ENCODE results near the gene TMEM164.

Gene TMEM164

DNA sequence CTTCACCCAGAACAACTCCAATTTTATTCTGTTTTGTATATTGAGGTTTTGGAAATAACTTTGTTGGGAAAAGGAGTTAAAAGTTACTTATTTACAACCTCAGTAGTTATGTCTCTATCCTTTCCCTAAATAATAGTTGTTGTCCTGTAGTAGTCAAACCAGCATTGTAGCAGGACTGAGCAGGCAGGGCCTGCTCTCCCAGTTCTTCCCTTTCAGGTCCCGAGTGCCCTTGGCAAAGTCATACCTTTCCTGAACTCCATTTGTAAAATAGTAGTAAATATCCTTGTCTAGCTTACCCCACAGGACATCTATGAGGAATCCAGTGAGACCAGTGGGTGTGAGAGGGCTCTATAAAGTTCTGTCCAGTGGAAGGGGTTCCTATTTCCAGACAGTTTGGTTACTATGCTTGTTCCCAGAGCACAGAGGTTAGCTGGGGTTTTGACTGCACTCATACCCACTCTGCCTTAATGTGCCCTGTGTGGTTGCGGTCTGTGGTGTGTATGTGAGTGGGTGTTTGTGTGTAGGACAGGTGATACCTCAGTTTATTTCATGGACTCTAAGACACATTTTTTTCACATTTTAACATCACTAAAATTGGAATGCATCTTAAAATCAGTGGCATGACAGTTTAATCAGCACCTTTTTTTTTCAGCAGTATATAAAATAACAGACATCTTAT lies 178.7 kb downstream of the TMEM164 start:
- DNase-seq (ENCODE audit: low read depth) = no peak
- no peak overlapping the region for H3K4me3 ChIP-seq (ENCODE audit: low read length)
- TF ChIP-seq, protein P1, sequence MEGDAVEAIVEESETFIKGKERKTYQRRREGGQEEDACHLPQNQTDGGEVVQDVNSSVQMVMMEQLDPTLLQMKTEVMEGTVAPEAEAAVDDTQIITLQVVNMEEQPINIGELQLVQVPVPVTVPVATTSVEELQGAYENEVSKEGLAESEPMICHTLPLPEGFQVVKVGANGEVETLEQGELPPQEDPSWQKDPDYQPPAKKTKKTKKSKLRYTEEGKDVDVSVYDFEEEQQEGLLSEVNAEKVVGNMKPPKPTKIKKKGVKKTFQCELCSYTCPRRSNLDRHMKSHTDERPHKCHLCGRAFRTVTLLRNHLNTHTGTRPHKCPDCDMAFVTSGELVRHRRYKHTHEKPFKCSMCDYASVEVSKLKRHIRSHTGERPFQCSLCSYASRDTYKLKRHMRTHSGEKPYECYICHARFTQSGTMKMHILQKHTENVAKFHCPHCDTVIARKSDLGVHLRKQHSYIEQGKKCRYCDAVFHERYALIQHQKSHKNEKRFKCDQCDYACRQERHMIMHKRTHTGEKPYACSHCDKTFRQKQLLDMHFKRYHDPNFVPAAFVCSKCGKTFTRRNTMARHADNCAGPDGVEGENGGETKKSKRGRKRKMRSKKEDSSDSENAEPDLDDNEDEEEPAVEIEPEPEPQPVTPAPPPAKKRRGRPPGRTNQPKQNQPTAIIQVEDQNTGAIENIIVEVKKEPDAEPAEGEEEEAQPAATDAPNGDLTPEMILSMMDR (conservative IDR thresholded peaks at IDR 0.05; ENCODE audit: low read length) = no peak

DNA sequence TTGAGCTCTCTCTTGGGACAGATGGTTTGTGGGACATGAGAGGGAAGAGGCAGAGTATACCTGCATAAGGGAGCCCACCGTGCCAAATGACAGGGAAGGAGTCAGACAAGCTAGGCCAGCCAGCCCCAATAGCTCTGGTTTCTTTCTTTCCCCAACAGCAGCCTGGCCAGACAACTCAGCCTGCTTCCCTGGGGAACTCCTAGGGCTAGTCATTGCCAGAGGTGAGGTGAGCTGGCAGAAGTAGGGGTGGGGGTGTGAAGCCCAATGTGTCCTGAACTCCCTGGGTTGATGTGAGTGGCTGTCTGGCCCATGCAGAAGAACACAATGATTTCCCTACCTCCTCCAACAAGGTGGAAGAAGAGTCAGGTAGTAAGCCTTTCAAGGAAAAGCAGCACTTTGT lies 179.4 kb downstream of the TMEM164 start:
- DNase-seq (ENCODE audit: low read depth) = peak; percentile 24
- no peak overlapping the region for H3K4me3 ChIP-seq (ENCODE audit: low read length)
- TF ChIP-seq, protein P1 (conservative IDR thresholded peaks at IDR 0.05; ENCODE audit: low read length) = no peak

DNA sequence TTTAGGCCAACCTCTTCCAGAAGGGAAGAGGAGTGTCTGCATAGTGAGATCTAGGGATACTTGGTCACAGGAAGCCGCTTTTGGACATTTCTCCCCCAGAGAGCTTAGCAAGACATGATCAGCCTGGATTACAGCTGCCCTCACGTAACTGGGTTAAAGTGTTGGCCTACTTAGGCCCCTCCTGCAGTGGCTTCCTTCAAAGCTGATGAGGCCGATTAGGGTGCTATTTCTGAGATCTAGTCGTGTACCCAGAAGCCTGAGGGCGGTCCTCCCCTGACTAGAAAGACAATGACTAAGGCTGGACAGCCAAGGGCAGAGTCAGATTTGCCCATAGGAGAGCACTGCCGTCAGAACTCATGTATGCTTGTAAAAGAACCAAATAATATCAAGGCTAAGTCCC lies 180.0 kb downstream of the TMEM164 start:
- DNase-seq (ENCODE audit: low read depth) = no peak
- TF ChIP-seq, protein P1 (conservative IDR thresholded peaks at IDR 0.05; ENCODE audit: low read length) = no peak
- H3K4me3 ChIP-seq (ENCODE audit: low read length) = no peak overlapping the region

DNA sequence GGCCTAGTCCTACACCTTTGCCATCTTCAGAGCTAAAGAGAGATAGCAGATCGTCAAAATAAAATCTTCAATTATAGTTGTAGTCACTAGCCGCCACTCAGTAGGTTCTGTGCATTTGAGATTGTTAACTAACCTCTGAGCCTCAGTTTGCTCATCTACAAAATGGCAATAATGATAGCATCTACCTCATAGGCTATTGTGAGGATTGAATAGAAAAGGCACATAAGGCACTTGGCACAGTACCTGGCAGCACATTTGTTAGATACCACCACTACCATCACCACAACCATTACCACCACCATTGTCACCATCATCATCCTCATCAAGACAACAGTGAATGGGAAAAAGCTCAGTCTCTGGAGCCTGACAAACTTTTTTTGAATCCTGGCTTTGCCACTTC lies 180.4 kb downstream of the TMEM164 start:
- H3K4me3 ChIP-seq (ENCODE audit: low read length) = no peak overlapping the region
- DNase-seq (ENCODE audit: low read depth) = no peak
- TF ChIP-seq, protein P1 (conservative IDR thresholded peaks at IDR 0.05; ENCODE audit: low read length) = no peak

DNA sequence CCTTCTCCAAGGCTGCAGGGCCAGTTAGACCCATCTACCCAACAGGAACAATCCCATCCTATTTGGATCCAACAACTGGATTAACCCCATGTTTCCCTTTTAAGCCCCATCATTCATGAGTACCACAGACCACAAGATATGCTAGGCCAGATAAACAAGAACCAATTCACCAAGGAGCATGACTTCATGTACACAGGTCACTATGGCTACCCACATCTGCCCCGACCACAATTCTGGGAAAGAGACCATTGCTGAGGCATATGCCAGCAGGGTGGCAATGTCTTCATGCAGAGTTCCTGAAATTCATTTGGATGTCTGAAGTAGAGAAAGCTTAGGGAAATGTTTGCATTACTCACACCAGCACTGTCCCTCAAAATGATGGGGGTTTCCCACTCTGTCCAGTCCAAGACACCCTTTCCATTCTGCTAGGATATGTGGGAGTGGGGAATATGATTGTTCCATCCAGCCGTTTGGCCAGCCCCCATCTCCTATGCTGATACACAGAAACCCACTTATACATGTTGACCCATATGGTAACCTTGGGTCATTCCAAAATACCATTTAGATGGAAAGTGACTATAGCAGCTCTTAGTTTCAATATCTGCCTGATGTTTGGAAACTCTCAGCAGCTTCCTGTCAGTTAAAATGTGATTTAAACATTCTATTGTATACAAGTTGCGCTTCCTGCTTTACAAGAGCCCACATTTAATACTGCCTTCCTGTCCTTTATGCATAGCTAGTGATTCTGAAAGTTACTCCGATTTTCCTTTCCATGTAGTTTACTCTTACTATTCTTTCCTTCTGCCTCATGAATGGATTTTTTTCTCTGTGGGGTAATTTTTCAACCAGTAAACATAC lies 186.0 kb downstream of the TMEM164 start:
- peak; percentile 16 for DNase-seq (ENCODE audit: low read depth)
- H3K4me3 ChIP-seq (ENCODE audit: low read length) = no peak overlapping the region
- TF ChIP-seq, protein P1 (conservative IDR thresholded peaks at IDR 0.05; ENCODE audit: low read length) = no peak

DNA sequence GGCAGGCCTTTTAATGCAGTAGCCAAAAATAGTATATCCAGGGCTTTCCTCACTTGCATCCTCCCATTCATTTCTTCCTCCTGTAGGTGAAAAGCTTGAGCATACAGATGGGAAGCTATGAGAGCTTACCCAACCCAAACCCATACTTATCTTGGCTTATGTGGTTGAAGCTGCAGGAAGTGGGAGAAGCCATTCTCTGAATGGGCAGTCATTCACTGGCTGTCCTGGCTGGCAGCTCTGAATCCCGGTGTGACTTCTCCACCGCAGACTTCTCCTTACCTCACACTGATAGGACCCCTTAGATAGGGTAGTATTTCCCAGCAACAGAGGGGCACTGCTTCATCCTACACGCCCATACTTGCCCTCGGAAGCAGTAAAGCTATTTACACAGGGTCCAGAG lies 189.6 kb downstream of the TMEM164 start:
- no peak for DNase-seq (ENCODE audit: low read depth)
- TF ChIP-seq, protein P1 (conservative IDR thresholded peaks at IDR 0.05; ENCODE audit: low read length) = no peak
- no peak overlapping the region for H3K4me3 ChIP-seq (ENCODE audit: low read length)

DNA sequence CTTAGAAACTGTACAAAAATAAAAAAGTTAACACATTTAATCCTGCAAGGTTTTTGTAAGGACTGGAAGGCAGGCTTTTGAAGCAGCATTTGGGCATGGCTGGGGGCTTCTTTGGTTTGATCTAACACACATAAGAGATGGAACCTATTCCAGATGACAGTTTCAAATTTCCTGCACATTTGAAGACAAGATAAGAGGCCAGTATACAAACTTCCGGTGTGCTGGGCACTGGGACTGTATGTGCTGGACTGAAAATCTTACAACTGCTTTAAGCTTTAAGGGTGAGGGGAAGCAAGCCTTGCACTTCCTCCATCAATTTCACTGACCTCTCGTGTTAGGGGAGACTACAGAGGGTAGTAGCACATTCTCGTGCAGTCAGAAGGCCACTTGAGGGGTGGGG lies 192.1 kb downstream of the TMEM164 start:
- no peak for DNase-seq (ENCODE audit: low read depth)
- TF ChIP-seq, protein P1 (conservative IDR thresholded peaks at IDR 0.05; ENCODE audit: low read length) = no peak
- H3K4me3 ChIP-seq (ENCODE audit: low read length) = no peak overlapping the region

Data from AG10803 (cell line).